Colonic mucosa (tissue), 4 donors: Measurements from ENCODE around the gene NLK. TPM values are rescaled to one million over a fixed set of nuclear protein-coding genes. Genes with fewer than 3 reads are reported as not detected.

Experiments used
- DNase-seq: peaks from one replicate; pipeline ENCODE4 v3.0.0-alpha.2; 2020
- H3K27ac ChIP-seq: fragments of 200-600 bp; one replicate; pipeline ENCODE4 v1.8.0; 2021
- H3K27me3 ChIP-seq: fragments of 200-600 bp; one replicate; pipeline ENCODE4 v1.8.0; 2021
- H3K36me3 ChIP-seq: fragments of 200-600 bp; one replicate; pipeline ENCODE4 v1.8.0; 2021
- H3K4me1 ChIP-seq: fragments of 200-600 bp; one replicate; pipeline ENCODE4 v1.8.0; 2021; ENCODE audit warnings: mild to moderate bottlenecking
- H3K4me3 ChIP-seq: fragments of 200-600 bp; one replicate; pipeline ENCODE4 v1.8.0; 2021
- H3K9ac ChIP-seq, 2 donors: one replicate each; pipeline ENCODE4 v1.7.0; 2013; ENCODE audit warnings: control low read depth in 2 of 2, low read depth in 2 of 2, low read length in 2 of 2
- H3K9me3 ChIP-seq: fragments of 200-600 bp; one replicate; pipeline ENCODE4 v1.8.0; 2021
- intact Hi-C: fragments of 100-400 bp; cut with DNase I; formaldehyde crosslinking; loops from one replicate; pipeline ENCODE4 v1.14.1; 2022
- total RNA-seq, 2 donors: library from RNA; stranded (reverse); fragmentation: NEBNext Ultra II Directional in 1 of 2; extraction: Animal tissue kit (Norgen Biotek cat#: 25700) in 1 of 2; gene quantifications; one replicate each; pipeline ENCODE4 v1.2.1, GENCODE V29; 2021
- TF ChIP-seq, protein P1 (sequence below): fragments of 200-600 bp; IDR thresholded peaks from one replicate; pipeline ENCODE4 v1.8.0; 2022; ENCODE audit warnings: antibody characterized with exemption, mild to moderate bottlenecking
- donor health status: healthy.
- donor health status: DM: no; HTN: no; CAD: no.
- donor health status: DM: no; HTN: no; CAD: no.

The NLK gene
- total RNA-seq, 2 donors from 2014 or later, result 17.2 to 20.9 TPM

DNA sequence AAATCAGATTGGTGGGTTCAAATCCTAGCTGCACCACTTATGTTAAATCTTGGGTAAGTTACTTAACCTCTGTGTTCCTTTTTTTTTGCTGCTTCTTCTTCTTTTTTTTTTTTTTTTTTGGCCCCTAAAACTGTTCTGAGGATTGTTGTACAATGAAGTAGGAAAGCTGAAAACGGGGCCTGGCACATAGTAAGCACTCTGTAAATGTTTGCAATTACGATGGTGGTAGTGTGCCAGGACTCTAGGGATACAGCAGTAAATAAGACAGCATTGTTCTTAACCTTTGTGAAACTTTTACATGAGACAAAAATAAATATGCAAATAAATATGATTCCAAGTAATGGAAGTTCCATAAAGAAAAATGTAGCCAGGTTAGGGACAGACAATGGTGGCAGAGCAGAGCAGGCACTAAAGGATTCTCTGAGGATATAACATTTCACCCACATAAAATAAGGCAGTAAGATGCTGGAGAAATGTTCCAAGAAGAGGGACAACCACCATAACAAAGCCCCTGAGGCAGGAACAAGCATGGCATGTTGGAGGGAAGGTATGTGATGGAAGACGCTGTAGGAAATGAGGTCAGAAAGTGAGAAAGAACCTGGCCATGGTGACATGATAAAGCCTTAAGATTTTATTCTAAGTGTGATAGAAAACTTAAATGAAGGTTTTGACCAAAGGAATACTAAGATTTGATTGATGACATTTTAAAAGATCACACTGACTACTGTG lies 127.3 kb downstream of the NLK start:
- H3K36me3 ChIP-seq, result no peaks in the 10 kb centered on the region
- no peak overlapping the region for H3K9ac ChIP-seq
- no peaks in the 10 kb centered on the region for H3K4me1 ChIP-seq
- TF ChIP-seq, protein P1, sequence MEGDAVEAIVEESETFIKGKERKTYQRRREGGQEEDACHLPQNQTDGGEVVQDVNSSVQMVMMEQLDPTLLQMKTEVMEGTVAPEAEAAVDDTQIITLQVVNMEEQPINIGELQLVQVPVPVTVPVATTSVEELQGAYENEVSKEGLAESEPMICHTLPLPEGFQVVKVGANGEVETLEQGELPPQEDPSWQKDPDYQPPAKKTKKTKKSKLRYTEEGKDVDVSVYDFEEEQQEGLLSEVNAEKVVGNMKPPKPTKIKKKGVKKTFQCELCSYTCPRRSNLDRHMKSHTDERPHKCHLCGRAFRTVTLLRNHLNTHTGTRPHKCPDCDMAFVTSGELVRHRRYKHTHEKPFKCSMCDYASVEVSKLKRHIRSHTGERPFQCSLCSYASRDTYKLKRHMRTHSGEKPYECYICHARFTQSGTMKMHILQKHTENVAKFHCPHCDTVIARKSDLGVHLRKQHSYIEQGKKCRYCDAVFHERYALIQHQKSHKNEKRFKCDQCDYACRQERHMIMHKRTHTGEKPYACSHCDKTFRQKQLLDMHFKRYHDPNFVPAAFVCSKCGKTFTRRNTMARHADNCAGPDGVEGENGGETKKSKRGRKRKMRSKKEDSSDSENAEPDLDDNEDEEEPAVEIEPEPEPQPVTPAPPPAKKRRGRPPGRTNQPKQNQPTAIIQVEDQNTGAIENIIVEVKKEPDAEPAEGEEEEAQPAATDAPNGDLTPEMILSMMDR, result no peak
- H3K27ac ChIP-seq, result no peak overlapping the region
- no peak overlapping the region for H3K4me3 ChIP-seq
- DNase-seq, result no peak
- intact Hi-C loops, result no loop called here
- no peaks in the 10 kb centered on the region for H3K27me3 ChIP-seq
- no peaks in the 10 kb centered on the region for H3K9me3 ChIP-seq

GRCh38 chr17:28170771-28171170 lies 128.3 kb downstream of the NLK start:
- no peak overlapping the region for H3K27ac ChIP-seq
- no peak overlapping the region for H3K9ac ChIP-seq
- intact Hi-C loops, result no loop called here
- no peak overlapping the region for H3K4me3 ChIP-seq
- no peak for DNase-seq
- H3K4me1 ChIP-seq, result no peaks in the 10 kb centered on the region
- TF ChIP-seq, protein P1, result no peak
- H3K36me3 ChIP-seq, result no peaks in the 10 kb centered on the region
- H3K9me3 ChIP-seq, result no peaks in the 10 kb centered on the region
- no peaks in the 10 kb centered on the region for H3K27me3 ChIP-seq

DNA sequence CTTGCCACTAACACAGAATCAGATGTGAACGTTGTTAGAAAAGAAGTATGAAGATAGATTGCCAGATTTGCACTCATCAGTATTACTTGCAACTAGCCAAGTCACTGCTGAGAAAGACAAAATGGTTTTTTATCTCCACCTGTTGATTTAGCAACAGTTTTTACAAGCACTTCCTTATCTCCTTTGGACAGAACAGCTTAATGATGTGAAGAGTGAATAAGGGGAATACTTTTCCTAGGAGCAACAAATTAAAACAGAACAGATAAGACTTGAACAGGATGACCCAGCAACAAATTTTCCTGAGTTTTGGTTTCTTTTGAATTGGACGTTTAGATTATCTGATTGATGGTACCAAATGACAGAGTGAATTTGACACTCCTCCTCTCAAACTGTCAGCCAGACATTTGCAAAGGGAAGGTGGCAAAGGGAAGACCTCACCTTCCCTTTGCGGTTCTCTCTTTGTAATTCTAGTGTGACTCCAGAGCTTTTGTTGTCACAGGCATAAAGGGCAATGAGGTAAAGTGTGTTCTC lies 130.6 kb downstream of the NLK start:
- Histone ChIP-seq H3K36me3 (no peaks in the 10 kb centered on the region), H3K4me1 (no peaks in the 10 kb centered on the region), H3K4me3 (no peak overlapping the region), H3K9ac (no peak overlapping the region), H3K27me3 (no peaks in the 10 kb centered on the region), H3K27ac (no peak overlapping the region), H3K9me3 (no peaks in the 10 kb centered on the region)
- DNase-seq, result no peak
- TF ChIP-seq, protein P1, result no peak
- intact Hi-C loops, result no loop called here

- Histone ChIP-seq H3K4me3 (no peak overlapping the region), H3K36me3 (no peaks in the 10 kb centered on the region), H3K4me1 (no peaks in the 10 kb centered on the region), H3K9ac (no peak overlapping the region), H3K27ac (no peak overlapping the region), H3K9me3 (no peaks in the 10 kb centered on the region), H3K27me3 (no peaks in the 10 kb centered on the region)
- intact Hi-C loops, result no loop called here
- no peak for DNase-seq
- TF ChIP-seq, protein P1, result no peak
Measured at GRCh38 chr17:28173801-28174200, 131.3 kb downstream of the NLK start.

DNA sequence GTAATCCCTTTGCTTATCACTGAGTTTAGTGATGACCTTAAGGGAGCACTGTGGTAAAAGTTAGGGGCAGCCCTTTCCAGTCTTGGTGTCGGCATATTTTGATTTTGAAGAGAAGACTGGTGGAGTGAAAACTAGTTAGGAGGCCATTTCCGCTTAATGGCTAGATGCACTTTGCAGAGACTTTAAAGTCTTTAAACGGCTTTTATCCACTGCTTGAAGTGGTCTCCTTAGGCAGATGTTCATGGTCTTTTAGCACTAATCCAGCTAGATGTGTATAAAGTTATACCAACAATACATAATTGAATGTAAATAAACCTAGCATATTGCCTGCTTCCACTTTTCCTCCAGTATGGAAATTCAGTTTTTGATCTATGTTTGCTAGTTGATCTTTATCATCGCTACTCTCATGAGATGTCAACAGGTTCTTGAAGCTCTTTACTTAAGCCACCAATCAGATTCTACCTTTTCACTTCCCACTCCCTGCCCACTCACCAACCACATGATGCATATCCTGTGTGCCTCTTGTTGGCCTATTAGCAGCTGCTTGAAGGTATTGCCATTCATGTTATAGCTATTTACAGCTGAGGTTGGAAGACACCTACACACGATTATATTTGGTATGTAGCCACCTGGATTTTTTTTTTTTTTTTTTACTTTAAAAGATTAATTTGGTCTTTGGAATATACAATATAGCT lies 132.0 kb downstream of the NLK start:
- no peaks in the 10 kb centered on the region for H3K4me1 ChIP-seq
- no peak overlapping the region for H3K4me3 ChIP-seq
- no peaks in the 10 kb centered on the region for H3K9me3 ChIP-seq
- H3K9ac ChIP-seq, result no peak overlapping the region
- H3K36me3 ChIP-seq, result no peaks in the 10 kb centered on the region
- TF ChIP-seq, protein P1, result no peak
- no peak overlapping the region for H3K27ac ChIP-seq
- no peaks in the 10 kb centered on the region for H3K27me3 ChIP-seq
- DNase-seq, result no peak
- intact Hi-C loops, result no loop called here
